Panc1 (cell line): ENCODE results near the gene STAB2. TPM values are rescaled to one million over a fixed set of nuclear protein-coding genes. Genes with fewer than 3 reads are reported as not detected.

Experiments
- ATAC-seq: fragments of 200-7000 bp; cut with Tn5 transposase; 2 replicates; pipeline ENCODE4 v1.9.1; 2020; ENCODE audit warnings: mild to moderate bottlenecking, moderate library complexity
- BruUV-seq: library from RNA; stranded (reverse); fragments of 400-500 nt; replicated peaks from 2 replicates; lab custom pipeline; 2021; lab: Mats Ljungman, UMichigan
- CTCF ChIA-PET: fragments of 300-600 bp; sonication (Branson Sonifier 250); formaldehyde crosslinking; loops from one replicate; lab custom pipeline; 2022; ENCODE audit warnings: antibody characterized with exemption; lab: Charles Lee
- POLR2A ChIA-PET: fragments of 300-600 bp; sonication (Branson Sonifier 250); formaldehyde crosslinking; loops from one replicate; lab custom pipeline; 2022; ENCODE audit warnings: antibody characterized with exemption; lab: Charles Lee
- DNase-seq: peaks from one replicate; pipeline ENCODE4 v3.0.0-alpha.2; 2010; ENCODE audit warnings: low read depth, low spot score
- H3K27ac ChIP-seq: 2 replicates; pipeline ENCODE4 v1.5.1; 2011; ENCODE audit warnings: mild to moderate bottlenecking, low read length, inconsistent platforms
- H3K27me3 ChIP-seq: fragments of 200-500 bp; sonication (Bioruptor generic); 2 replicates; pipeline ENCODE4 v1.6.0; 2014; ENCODE audit warnings: low read length, inconsistent platforms; ENCODE audit not compliant: control insufficient read depth, insufficient read depth
- H3K36me3 ChIP-seq: fragments of 200-500 bp; sonication (Bioruptor generic); 2 replicates; pipeline ENCODE4 v1.5.1; 2014; ENCODE audit warnings: inconsistent platforms, mild to moderate bottlenecking, low read length, moderate library complexity; ENCODE audit not compliant: control insufficient read depth, insufficient read depth
- H3K4me1 ChIP-seq: 2 replicates; pipeline ENCODE4 v1.5.1; 2011; ENCODE audit warnings: inconsistent platforms, mild to moderate bottlenecking, low read length, moderate library complexity; ENCODE audit not compliant: control insufficient read depth, insufficient read depth
- H3K4me3 ChIP-seq, 2 experiments: 2 replicates each; pipeline ENCODE4 v1.5.1; 2011 to 2012; ENCODE audit warnings: low read depth in 2 of 2, low read length in 2 of 2, mild to moderate bottlenecking in 2 of 2, inconsistent platforms in 1 of 2, moderate library complexity in 1 of 2
- H3K9me3 ChIP-seq: fragments of 200-500 bp; sonication (Bioruptor generic); 2 replicates; pipeline ENCODE4 v1.5.1; 2014; ENCODE audit warnings: low read depth, mild to moderate bottlenecking, inconsistent platforms, low read length, moderate library complexity; ENCODE audit not compliant: control insufficient read depth, insufficient read depth
- CTCF ChIP-seq: fragments of 450-650 bp; IDR thresholded peaks from 2 replicates; pipeline ENCODE4 v1.5.1; 2017; ENCODE audit warnings: mild to moderate bottlenecking
- POLR2AphosphoS5 ChIP-seq: IDR thresholded peaks from 2 replicates; pipeline ENCODE4 v1.6.1; 2012; ENCODE audit warnings: mild to moderate bottlenecking, low read depth, low read length, moderate library complexity
- SIN3A ChIP-seq: IDR thresholded peaks from 2 replicates; pipeline ENCODE4 v1.6.1; 2012; ENCODE audit warnings: low read depth, mild to moderate bottlenecking, low read length, moderate library complexity, borderline replicate concordance; ENCODE audit not compliant: insufficient read depth
- TCF7L2 ChIP-seq: IDR thresholded peaks from 2 replicates; pipeline ENCODE4 v1.6.1; 2011; ENCODE audit warnings: mild to moderate bottlenecking, low read depth, low read length, inconsistent platforms
- in situ Hi-C: cut with HindIII; loops from 2 replicates; pipeline ENCODE4 v1.10.0; 2016; ENCODE audit warnings: low sequenced_read_pairs, low pct_unique_long_range_greater_than_20kb
- intact Hi-C: fragments of 100-400 bp; cut with micrococcal nuclease; formaldehyde crosslinking; loops from one replicate; pipeline ENCODE4 v1.10.0; 2022; ENCODE audit not compliant: unreplicated experiment
- total RNA-seq: library from RNA; stranded (reverse); gene quantifications from one replicate; pipeline ENCODE4 v1.2.1, GENCODE V29; 2021; ENCODE audit not compliant: unreplicated experiment
- TF ChIP-seq, protein P1 (sequence below), 2 experiments: IDR thresholded peaks; 2 replicates each; pipeline ENCODE4 v1.6.1; 2011 to 2012; ENCODE audit warnings: low read depth in 2 of 2, control low read depth in 1 of 2, low read length in 1 of 2, mild to moderate bottlenecking in 1 of 2, moderate library complexity in 1 of 2; ENCODE audit not compliant: insufficient read depth in 1 of 2

Gene STAB2
- total RNA-seq, 1 experiment from 2014 or later = not detected

DNA sequence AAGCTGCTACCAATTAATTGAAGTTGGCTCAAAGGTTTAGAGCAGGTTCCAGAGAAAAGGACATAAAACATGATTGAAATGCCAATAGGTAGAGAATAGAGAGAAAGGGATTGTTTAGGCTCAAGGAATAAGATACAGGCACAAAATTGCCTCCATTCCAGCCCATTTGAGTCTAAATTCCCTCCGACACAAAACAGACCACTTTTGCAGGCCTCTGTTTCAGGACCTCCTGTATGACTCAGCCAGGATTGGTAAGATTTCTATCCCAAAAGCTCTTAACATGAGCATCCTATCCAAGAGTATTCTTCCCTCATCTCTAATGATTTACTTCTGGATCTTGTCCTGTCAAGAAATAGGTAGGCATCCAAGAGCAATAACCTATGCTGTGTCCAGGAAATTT, 123.5 kb downstream of the STAB2 start:
- Histone ChIP-seq H3K9me3 (no peaks in the 10 kb centered on the region), H3K27ac (no peak overlapping the region), H3K4me3 (no peak overlapping the region), H3K27me3 (peaks cover 24% of the 10 kb centered on the region), H3K4me1 (no peaks in the 10 kb centered on the region), H3K36me3 (no peaks in the 10 kb centered on the region)
- TF ChIP-seq SIN3A = no peak
- TF ChIP-seq POLR2AphosphoS5 = no peak
- TF ChIP-seq, protein P1, sequence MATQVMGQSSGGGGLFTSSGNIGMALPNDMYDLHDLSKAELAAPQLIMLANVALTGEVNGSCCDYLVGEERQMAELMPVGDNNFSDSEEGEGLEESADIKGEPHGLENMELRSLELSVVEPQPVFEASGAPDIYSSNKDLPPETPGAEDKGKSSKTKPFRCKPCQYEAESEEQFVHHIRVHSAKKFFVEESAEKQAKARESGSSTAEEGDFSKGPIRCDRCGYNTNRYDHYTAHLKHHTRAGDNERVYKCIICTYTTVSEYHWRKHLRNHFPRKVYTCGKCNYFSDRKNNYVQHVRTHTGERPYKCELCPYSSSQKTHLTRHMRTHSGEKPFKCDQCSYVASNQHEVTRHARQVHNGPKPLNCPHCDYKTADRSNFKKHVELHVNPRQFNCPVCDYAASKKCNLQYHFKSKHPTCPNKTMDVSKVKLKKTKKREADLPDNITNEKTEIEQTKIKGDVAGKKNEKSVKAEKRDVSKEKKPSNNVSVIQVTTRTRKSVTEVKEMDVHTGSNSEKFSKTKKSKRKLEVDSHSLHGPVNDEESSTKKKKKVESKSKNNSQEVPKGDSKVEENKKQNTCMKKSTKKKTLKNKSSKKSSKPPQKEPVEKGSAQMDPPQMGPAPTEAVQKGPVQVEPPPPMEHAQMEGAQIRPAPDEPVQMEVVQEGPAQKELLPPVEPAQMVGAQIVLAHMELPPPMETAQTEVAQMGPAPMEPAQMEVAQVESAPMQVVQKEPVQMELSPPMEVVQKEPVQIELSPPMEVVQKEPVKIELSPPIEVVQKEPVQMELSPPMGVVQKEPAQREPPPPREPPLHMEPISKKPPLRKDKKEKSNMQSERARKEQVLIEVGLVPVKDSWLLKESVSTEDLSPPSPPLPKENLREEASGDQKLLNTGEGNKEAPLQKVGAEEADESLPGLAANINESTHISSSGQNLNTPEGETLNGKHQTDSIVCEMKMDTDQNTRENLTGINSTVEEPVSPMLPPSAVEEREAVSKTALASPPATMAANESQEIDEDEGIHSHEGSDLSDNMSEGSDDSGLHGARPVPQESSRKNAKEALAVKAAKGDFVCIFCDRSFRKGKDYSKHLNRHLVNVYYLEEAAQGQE (IDR thresholded peaks at IDR 0.05; ENCODE audit: insufficient read depth in 1 of 2, low read depth in 2 of 2, low read length in 1 of 2) = no peak
- TF ChIP-seq CTCF = no peak
- TF ChIP-seq TCF7L2 = no peak
- ATAC-seq (no peak), DNase-seq (no peak)
- ChIA-PET POLR2A (no interaction called here), CTCF (no interaction called here)
- intact Hi-C loops = no loop called here
- BruUV-seq = no TSS peak
- in situ Hi-C loops = no loop called here

DNA sequence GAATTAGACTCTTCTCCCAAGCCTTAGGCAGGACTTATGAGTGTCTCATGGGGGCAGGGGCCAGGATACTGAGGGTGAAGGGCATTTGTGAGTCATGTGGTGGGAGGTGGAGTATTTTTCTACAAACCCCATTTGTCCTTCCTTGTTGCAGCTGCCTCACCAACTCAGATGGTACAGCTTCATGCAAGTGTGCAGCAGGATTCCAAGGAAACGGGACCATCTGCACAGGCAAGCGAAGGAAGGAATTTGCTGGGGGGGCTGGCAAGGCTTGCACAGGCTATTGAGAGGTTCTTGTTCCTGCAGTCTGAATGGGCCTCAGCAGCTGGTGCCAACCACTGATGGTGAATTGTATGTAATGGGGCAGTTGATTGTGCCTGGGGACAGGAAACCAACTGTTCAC, 125.1 kb downstream of the STAB2 start:
- Histone ChIP-seq H3K4me3 (no peak overlapping the region), H3K27me3 (peaks cover 18% of the 10 kb centered on the region), H3K9me3 (no peaks in the 10 kb centered on the region), H3K36me3 (no peaks in the 10 kb centered on the region), H3K4me1 (no peaks in the 10 kb centered on the region), H3K27ac (no peak overlapping the region)
- TF ChIP-seq CTCF (no peak), SIN3A (no peak), TCF7L2 (no peak), POLR2AphosphoS5 (no peak)
- TF ChIP-seq, protein P1 (IDR thresholded peaks at IDR 0.05; ENCODE audit: insufficient read depth in 1 of 2, low read depth in 2 of 2, low read length in 1 of 2) = no peak
- intact Hi-C loops = no loop called here
- ATAC-seq = no peak
- no TSS peak for BruUV-seq
- in situ Hi-C loops = no loop called here
- CTCF ChIA-PET = no interaction called here
- DNase-seq = no peak
- POLR2A ChIA-PET = no interaction called here
